ENCODE results near the gene ESRRG. TPM values are rescaled to one million over a fixed set of nuclear protein-coding genes. Genes with fewer than 3 reads are reported as not detected.

The ESRRG gene
- total and polyA plus RNA-seq, 2 of the 8 experiments (the other 6 are each of a cell fraction or from before 2014, with no cell fraction given) = 0.59 to 1.4 TPM

- WGBS, 2 experiments (ENCODE audit: extremely low coverage in 1 of 2, insufficient coverage in 1 of 2, insufficient read length in 1 of 2, insufficient replicate concordance in 2 of 2, low coverage in 1 of 2, low lambda C conversion rate in 2 of 2, missing lambda C conversion rate in 1 of 2) = 90% methylated on average over 3 of the region's 3 CpGs; no CpG with 5 or more reads in 1 of the 2 experiments
- no peak for TF ChIP-seq SRF (IDR thresholded peaks at IDR 0.05; ENCODE audit: low read depth, low read length)
- TF ChIP-seq POLR2AphosphoS5 (IDR thresholded peaks at IDR 0.05; ENCODE audit: low read depth, low read length) = no peak
- TF ChIP-seq, protein P1, sequence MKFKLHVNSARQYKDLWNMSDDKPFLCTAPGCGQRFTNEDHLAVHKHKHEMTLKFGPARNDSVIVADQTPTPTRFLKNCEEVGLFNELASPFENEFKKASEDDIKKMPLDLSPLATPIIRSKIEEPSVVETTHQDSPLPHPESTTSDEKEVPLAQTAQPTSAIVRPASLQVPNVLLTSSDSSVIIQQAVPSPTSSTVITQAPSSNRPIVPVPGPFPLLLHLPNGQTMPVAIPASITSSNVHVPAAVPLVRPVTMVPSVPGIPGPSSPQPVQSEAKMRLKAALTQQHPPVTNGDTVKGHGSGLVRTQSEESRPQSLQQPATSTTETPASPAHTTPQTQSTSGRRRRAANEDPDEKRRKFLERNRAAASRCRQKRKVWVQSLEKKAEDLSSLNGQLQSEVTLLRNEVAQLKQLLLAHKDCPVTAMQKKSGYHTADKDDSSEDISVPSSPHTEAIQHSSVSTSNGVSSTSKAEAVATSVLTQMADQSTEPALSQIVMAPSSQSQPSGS (IDR thresholded peaks at IDR 0.05; ENCODE audit: low read length) = no peak
- no peak for TF ChIP-seq YY1 (IDR thresholded peaks at IDR 0.05; ENCODE audit: low read depth, low read length)
- no peak for TF ChIP-seq JUND (IDR thresholded peaks at IDR 0.05; ENCODE audit: low read length)
- no peak for TF ChIP-seq GTF2F1 (IDR thresholded peaks at IDR 0.05; ENCODE audit: borderline replicate concordance, low read depth, low read length)
- TF ChIP-seq SIX5 (IDR thresholded peaks at IDR 0.05; ENCODE audit: low read depth, low read length) = no peak
- TF ChIP-seq SUZ12 (IDR thresholded peaks at IDR 0.05; ENCODE audit: low read length) = no peak
- no peak for TF ChIP-seq KDM5A (IDR thresholded peaks at IDR 0.05; ENCODE audit: low read length)
- no peak for TF ChIP-seq KDM4A (IDR thresholded peaks at IDR 0.05; ENCODE audit: low read depth, low read length, severe bottlenecking)
- TF ChIP-seq HDAC2 (IDR thresholded peaks at IDR 0.05; ENCODE audit: borderline replicate concordance in 1 of 2, low read depth in 2 of 2, low read length in 2 of 2) = no peak
- no peak for TF ChIP-seq SAP30 (IDR thresholded peaks at IDR 0.05; ENCODE audit: insufficient read depth, insufficient replicate concordance, low read length)
- no peak for TF ChIP-seq ZNF274 (IDR thresholded peaks at IDR 0.05; ENCODE audit: borderline replicate concordance, extremely low read depth, low read length)
These were observed 60.5 kb downstream of the ESRRG start for GRCh38 chr1:216662681-216663080.

More at GRCh38 chr1:216662681-216663080, 60.5 kb downstream of the ESRRG start:
- no peak overlapping the region for H2BK20ac ChIP-seq (ENCODE audit: low read length)
- H4K8ac ChIP-seq (ENCODE audit: extremely low read depth, insufficient read depth, low read length) = no peak overlapping the region
- no peak overlapping the region for H3K14ac ChIP-seq (ENCODE audit: insufficient read length)
- no peak overlapping the region for H2AFZ ChIP-seq (ENCODE audit: low read length)
- ChIA-PET POLR2A (ENCODE audit: partially characterized antibody) (no interaction called here), CTCF (ENCODE audit: partially characterized antibody) (interaction anchor here (1.0 to 1.9 kb wide), 3 partner anchors 11 to 57 kb away, joined by 3 to 6 read pairs (median 4); no protein-coding TSS in a partner anchor)
- H3K36me3 ChIP-seq (ENCODE audit: control insufficient read depth in 2 of 4, insufficient read depth in 4 of 4, low read length in 3 of 4) = no peaks in the 10 kb centered on the region
- no peak overlapping the region for H2BK12ac ChIP-seq (ENCODE audit: low read depth, low read length)
- H3K4me2 ChIP-seq (ENCODE audit: insufficient read depth in 1 of 2, low read depth in 2 of 2, low read length in 2 of 2) = no peak overlapping the region
- DNase-seq (ENCODE audit: low read depth in 1 of 2, low spot score in 2 of 2) (no peak), FAIRE-seq (no peak)
- H3K23me2 ChIP-seq (ENCODE audit: low read depth, low read length) = no peaks in the 10 kb centered on the region
- no peaks in the 10 kb centered on the region for H3K79me1 ChIP-seq (ENCODE audit: low read depth, low read length)
- H3K23ac ChIP-seq (ENCODE audit: insufficient read length) = no peak overlapping the region
- H3K9ac ChIP-seq (replicated peaks in 1 of 4; ENCODE audit: extremely low read depth in 1 of 4, low read depth in 3 of 4, low read length in 3 of 4) = no peak overlapping the region
- H4K5ac ChIP-seq (ENCODE audit: insufficient read length, low read depth, low read length) = no peak overlapping the region
- H4K20me1 ChIP-seq (replicated peaks in 1 of 2; ENCODE audit: control insufficient read depth in 1 of 2, insufficient read depth in 2 of 2, low read length in 2 of 2) = no peaks in the 10 kb centered on the region
- no peak overlapping the region for H3K56ac ChIP-seq (replicated peaks; ENCODE audit: insufficient read length, low read depth, low read length)
- no peak overlapping the region for H3K4me3 ChIP-seq (ENCODE audit: extremely low read depth in 1 of 4, insufficient read depth in 2 of 4, low read depth in 3 of 4, low read length in 4 of 4)
- no peak overlapping the region for H4K91ac ChIP-seq (replicated peaks; ENCODE audit: insufficient read length, low read length)
- H3K9me3 ChIP-seq (ENCODE audit: insufficient read depth in 2 of 2, low read depth in 1 of 2, low read length in 1 of 2) = no peaks in the 10 kb centered on the region
- H3K79me2 ChIP-seq (ENCODE audit: control insufficient read depth in 1 of 2, insufficient read depth in 2 of 2, low read length in 2 of 2) = no peaks in the 10 kb centered on the region
- H3K4me1 ChIP-seq (replicated peaks in 1 of 4; ENCODE audit: control insufficient read depth in 3 of 4, insufficient read depth in 4 of 4, low read length in 3 of 4) = no peaks in the 10 kb centered on the region
- no peak overlapping the region for H3K4ac ChIP-seq (replicated peaks; ENCODE audit: insufficient read length, low read depth, low read length)
- H2BK120ac ChIP-seq (replicated peaks; ENCODE audit: low read depth, low read length) = no peak overlapping the region
- H3K18ac ChIP-seq (ENCODE audit: extremely low read depth, low read length) = no peak overlapping the region
- H3K27ac ChIP-seq (ENCODE audit: low read depth, low read length) = no peak overlapping the region
- H2BK5ac ChIP-seq (ENCODE audit: low read depth, low read length) = no peak overlapping the region
- H3K27me3 ChIP-seq (replicated peaks in 1 of 4; ENCODE audit: control insufficient read depth in 3 of 4, extremely low read depth in 1 of 4, insufficient read depth in 3 of 4, low read length in 3 of 4) = no peaks in the 10 kb centered on the region
- H2AK5ac ChIP-seq (ENCODE audit: low read depth, low read length) = no peak overlapping the region
- H2BK15ac ChIP-seq (ENCODE audit: low read length) = no peak overlapping the region

All from H1 (cell line).